Liver (tissue), 3 donors: ENCODE measurements around the gene TNFAIP8.

ENCODE experiments used
- FOXA1 ChIP-seq: IDR thresholded peaks from 2 replicates; pipeline ENCODE4 v1.6.1; 2016; ENCODE audit warnings: antibody characterized with exemption
- GABPA ChIP-seq, 2 donors: IDR thresholded peaks in 1 of 2; conservative IDR thresholded peaks in 1 of 2; 2 replicates each; pipeline ENCODE4 v1.6.1; 2016; ENCODE audit warnings: antibody characterized with exemption in 2 of 2, mild to moderate bottlenecking in 1 of 2, moderate library complexity in 1 of 2
- HNF4A ChIP-seq, 2 donors: conservative IDR thresholded peaks; 2 replicates each; pipeline ENCODE4 v1.6.1; 2016; ENCODE audit warnings: antibody characterized with exemption in 2 of 2, mild to moderate bottlenecking in 2 of 2
- MAX ChIP-seq: IDR thresholded peaks from 2 replicates; pipeline ENCODE4 v1.6.1; 2016; ENCODE audit warnings: antibody characterized with exemption
- RAD21 ChIP-seq, 2 donors: IDR thresholded peaks; 2 replicates each; pipeline ENCODE4 v1.6.1; 2016; ENCODE audit warnings: antibody characterized with exemption in 2 of 2, mild to moderate bottlenecking in 2 of 2
- REST ChIP-seq: IDR thresholded peaks from 2 replicates; pipeline ENCODE4 v1.6.1; 2016; ENCODE audit warnings: antibody characterized with exemption, mild to moderate bottlenecking
- RXRA ChIP-seq, 2 donors: IDR thresholded peaks; 2 replicates each; pipeline ENCODE4 v1.6.1; 2017 to 2018; ENCODE audit warnings: antibody characterized with exemption in 2 of 2, mild to moderate bottlenecking in 1 of 2
- SP1 ChIP-seq: IDR thresholded peaks from 2 replicates; pipeline ENCODE4 v1.6.1; 2018; ENCODE audit warnings: antibody characterized with exemption, mild to moderate bottlenecking
- YY1 ChIP-seq: IDR thresholded peaks from 2 replicates; pipeline ENCODE4 v1.6.1; 2016; ENCODE audit warnings: antibody characterized with exemption, mild to moderate bottlenecking
- ZBTB33 ChIP-seq: IDR thresholded peaks from 2 replicates; pipeline ENCODE4 v1.6.1; 2016; ENCODE audit warnings: antibody characterized with exemption
- TF ChIP-seq, protein P1 (sequence below): fragments of 150-350 bp; IDR thresholded peaks from 2 replicates; pipeline ENCODE4 v1.5.1; 2017; ENCODE audit warnings: improper control_type of control experiment, low read depth, low read length; ENCODE audit not compliant: missing input control
- donor health status: healthy.
- donor health status: healthy.

DNA sequence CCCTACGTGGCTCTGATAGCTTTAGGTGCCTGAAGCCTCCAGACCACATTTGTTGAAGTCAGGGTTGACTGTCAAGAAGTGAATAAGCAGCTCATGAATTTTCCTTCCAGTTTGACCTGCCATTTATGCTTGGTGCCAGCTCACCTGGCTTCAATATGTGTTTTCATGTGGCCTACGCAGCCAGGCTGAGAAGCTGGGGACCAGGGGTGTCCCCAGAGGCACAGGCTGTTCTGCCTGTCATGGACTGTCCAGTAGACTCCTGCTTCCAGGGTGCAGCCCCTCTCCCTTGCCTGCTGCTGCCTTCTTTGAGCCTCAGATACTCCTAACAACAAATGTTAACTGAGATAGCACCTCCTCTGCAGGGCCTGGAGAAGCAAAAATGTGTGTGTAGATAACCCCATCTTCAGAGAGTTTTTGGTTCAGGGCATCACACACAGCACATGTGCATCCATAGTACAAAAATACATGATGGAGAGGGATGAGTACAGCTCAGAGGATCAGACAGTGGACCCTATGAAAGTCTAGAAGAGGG, 5.8 kb downstream of the TNFAIP8 start:
- TF ChIP-seq MAX (no peak), REST (no peak), SP1 (no peak), YY1 (no peak), RAD21 (IDR thresholded peaks at IDR 0.05) (no peak), HNF4A (conservative IDR thresholded peaks at IDR 0.05) (no peak), RXRA (IDR thresholded peaks at IDR 0.05) (no peak), ZBTB33 (no peak), GABPA (IDR thresholded peaks at IDR 0.05 in 1 of 2, conservative IDR thresholded peaks at IDR 0.05 in 1 of 2) (no peak), FOXA1 (no peak)
- TF ChIP-seq, protein P1, sequence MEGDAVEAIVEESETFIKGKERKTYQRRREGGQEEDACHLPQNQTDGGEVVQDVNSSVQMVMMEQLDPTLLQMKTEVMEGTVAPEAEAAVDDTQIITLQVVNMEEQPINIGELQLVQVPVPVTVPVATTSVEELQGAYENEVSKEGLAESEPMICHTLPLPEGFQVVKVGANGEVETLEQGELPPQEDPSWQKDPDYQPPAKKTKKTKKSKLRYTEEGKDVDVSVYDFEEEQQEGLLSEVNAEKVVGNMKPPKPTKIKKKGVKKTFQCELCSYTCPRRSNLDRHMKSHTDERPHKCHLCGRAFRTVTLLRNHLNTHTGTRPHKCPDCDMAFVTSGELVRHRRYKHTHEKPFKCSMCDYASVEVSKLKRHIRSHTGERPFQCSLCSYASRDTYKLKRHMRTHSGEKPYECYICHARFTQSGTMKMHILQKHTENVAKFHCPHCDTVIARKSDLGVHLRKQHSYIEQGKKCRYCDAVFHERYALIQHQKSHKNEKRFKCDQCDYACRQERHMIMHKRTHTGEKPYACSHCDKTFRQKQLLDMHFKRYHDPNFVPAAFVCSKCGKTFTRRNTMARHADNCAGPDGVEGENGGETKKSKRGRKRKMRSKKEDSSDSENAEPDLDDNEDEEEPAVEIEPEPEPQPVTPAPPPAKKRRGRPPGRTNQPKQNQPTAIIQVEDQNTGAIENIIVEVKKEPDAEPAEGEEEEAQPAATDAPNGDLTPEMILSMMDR: no peak
